Stimulated activated naive B cell treated with anti-CD40 and anti-IgM and Interleukin-4, amounts not matched to agents 10 μg/mL and 1 μg/mL and 100 μg/mL, for 72 hours (primary cell): Measurements from ENCODE around the gene DUSP23.

Source experiments
- ATAC-seq, 2 donors: fragments of 150-1000 bp; cut with Tn5 transposase; replicated peaks; 2 replicates each; pipeline ENCODE4 v1.10.0; 2021; ENCODE audit warnings: moderate library complexity in 1 of 2
- DNase-seq: peaks from one replicate; pipeline ENCODE4 v3.0.0; 2021
- H3K27ac Mint-ChIP-seq: one replicate; pipeline ENCODE4 v1.8.0; 2022; ENCODE audit warnings: mild to moderate bottlenecking, mixed read lengths
- H3K27me3 Mint-ChIP-seq, 2 donors: one replicate each; pipeline ENCODE4 v1.8.0; 2022; ENCODE audit warnings: mixed read lengths in 2 of 2
- H3K36me3 Mint-ChIP-seq, 2 donors: one replicate each; pipeline ENCODE4 v1.8.0; 2022; ENCODE audit warnings: mixed read lengths in 2 of 2, mild to moderate bottlenecking in 1 of 2
- H3K4me1 Mint-ChIP-seq, 2 donors: one replicate each; pipeline ENCODE4 v1.8.0; 2022; ENCODE audit warnings: mixed read lengths in 2 of 2, mild to moderate bottlenecking in 1 of 2
- H3K4me3 Mint-ChIP-seq, 2 donors: one replicate each; pipeline ENCODE4 v1.8.0; 2022; ENCODE audit warnings: mild to moderate bottlenecking in 2 of 2, mixed read lengths in 2 of 2, moderate library complexity in 1 of 2
- H3K9me3 Mint-ChIP-seq, 2 donors: one replicate each; pipeline ENCODE4 v1.8.0; 2022; ENCODE audit warnings: mixed read lengths in 2 of 2, mild to moderate bottlenecking in 1 of 2

Gene DUSP23

DNA sequence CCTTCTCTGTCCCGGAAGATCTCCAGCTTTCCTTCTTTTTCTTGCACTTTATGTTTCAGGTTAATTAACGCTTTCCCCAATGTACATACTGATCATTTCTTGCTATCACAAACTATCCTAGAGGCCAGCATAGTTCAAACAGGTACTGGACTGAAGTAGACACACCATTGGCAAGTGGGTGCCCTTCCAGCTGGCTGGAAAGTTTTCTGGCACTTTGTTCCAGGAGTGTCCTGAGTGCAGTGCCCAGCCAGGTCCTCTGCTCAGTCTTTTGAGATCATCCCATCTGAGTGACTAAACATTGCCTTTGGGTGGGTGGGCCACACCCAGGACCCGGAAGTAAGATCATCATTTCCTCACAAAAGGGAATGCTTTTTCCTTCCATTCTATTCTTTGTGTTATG, 15.0 kb upstream of the DUSP23 start:
- Mint-ChIP-seq H3K4me3 (no peak overlapping the region), H3K27ac (no peak overlapping the region), H3K27me3 (peaks cover 23 to 35% of the 10 kb centered on the region in 2 donors), H3K4me1 (no peaks in the 10 kb centered on the region), H3K9me3 (peaks cover 0 to 2% of the 10 kb centered on the region in 2 donors), H3K36me3 (no peaks in the 10 kb centered on the region)
- no peak for DNase-seq
- no peak for ATAC-seq

DNA sequence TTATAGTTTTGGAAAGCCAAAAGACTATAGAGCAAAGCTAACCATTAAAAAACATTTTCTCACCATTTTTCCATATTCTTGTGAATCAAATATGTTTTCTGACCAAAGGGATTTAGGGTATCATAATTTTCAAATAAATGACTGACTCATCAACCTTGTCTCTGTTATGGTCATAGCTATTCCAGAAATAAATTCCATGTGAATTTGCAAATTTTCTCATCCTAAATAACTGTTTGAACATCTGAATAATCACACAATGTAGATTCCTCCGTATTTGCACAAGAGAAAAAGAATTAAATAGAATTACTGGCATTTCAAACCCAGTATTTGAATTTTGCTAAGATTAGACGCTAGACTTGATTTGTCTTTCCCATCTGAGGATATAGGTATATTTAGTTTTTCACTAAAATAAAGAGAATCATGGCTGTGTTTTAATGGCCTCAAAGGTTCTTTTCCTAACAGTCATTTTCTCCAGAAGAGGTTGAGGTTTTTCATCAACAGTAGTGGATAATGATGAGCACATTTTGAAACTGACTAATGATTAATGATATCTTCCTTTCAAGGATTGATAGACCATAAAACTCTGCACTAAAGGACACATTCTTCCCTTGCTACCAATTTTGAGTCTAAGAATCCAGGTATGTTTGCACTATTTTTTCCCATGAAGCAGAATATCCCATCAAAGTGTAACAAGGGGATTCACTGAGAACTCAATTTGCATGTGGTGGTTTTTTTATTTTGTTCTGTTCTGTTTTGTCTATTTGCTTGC, 9.5 kb upstream of the DUSP23 start:
- no peak for ATAC-seq
- Mint-ChIP-seq H3K4me3 (no peak overlapping the region), H3K36me3 (no peaks in the 10 kb centered on the region), H3K27me3 (peaks cover 32 to 49% of the 10 kb centered on the region in 2 donors), H3K4me1 (peaks cover 0 to 3% of the 10 kb centered on the region in 2 donors), H3K27ac (no peak overlapping the region), H3K9me3 (no peaks in the 10 kb centered on the region)
- DNase-seq, result no peak

DNA sequence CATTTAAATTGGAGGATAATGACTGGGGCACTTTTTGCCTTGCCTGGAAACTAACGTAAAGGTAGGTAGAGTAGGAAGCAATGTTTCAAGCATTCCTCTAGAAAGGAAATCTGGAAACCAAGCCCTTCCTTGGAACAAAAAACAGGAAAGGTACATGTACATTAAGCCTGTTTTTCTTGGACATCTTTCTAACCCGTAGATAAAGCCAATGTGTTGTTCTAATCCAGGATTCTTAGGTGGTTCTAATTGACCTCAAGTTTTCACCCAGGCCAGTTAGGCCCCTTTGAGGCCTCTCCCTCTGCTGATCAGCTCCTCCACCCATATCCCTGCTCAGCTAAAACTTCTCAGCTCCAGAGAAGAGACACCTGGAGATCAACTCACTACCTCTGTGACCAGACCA, 6.3 kb upstream of the DUSP23 start:
- DNase-seq (no peak), ATAC-seq (no peak)
- Mint-ChIP-seq H3K4me3 (no peak overlapping the region), H3K27ac (no peak overlapping the region), H3K27me3 (peaks cover 22 to 32% of the 10 kb centered on the region in 2 donors), H3K36me3 (no peaks in the 10 kb centered on the region), H3K9me3 (no peaks in the 10 kb centered on the region), H3K4me1 (peaks cover 3 to 6% of the 10 kb centered on the region in 2 donors)

DNA sequence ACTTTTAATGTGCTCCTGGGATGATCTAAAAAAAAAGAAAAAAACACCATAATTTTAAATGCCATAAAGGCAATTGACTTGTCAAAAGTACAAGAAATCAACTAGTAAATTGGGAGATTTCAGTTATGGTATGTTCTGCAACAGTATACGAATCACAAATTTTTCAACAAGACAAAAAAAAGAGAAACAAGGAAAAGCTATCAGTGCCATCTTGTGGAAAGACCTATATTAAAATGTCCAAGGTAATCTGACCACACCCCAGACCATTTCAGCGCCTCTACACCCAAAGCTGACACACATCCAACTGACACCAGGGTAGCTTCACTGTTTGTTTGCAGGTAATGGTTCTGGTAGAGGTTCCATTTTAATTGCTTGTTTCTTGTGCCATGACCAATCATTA, 5.0 kb upstream of the DUSP23 start:
- no peaks in the 10 kb centered on the region for H3K9me3 Mint-ChIP-seq
- no peak for ATAC-seq
- no peak for DNase-seq
- H3K36me3 Mint-ChIP-seq, result no peaks in the 10 kb centered on the region
- no peak overlapping the region for H3K4me3 Mint-ChIP-seq
- H3K27ac Mint-ChIP-seq, result no peak overlapping the region
- peaks cover 3 to 12% of the 10 kb centered on the region in 2 donors for H3K4me1 Mint-ChIP-seq
- peaks cover 20 to 30% of the 10 kb centered on the region in 2 donors for H3K27me3 Mint-ChIP-seq

DNA sequence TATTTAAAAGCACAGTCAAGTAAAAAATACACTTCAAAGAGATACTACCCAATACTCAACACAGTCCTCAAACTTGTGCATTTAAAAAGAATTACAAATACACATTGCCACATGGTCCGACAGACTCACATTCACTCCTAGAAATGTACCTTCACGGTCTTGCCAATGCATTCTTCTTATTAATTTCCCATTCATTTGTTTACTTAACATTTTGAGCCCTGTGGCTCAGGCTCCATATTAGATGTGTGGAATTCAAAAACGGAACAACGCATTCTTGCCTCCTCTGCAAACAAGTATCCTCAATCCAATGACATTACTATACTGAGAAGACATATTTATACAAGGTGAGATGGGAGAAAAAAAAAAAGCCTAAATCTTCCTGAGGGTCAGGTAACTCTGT, 2.5 kb upstream of the DUSP23 start:
- peaks cover 11 to 15% of the 10 kb centered on the region in 2 donors for H3K27me3 Mint-ChIP-seq
- ATAC-seq, result no peak
- H3K9me3 Mint-ChIP-seq, result peaks cover 0 to 1% of the 10 kb centered on the region in 2 donors
- DNase-seq, result no peak
- H3K27ac Mint-ChIP-seq, result no peak overlapping the region
- H3K4me1 Mint-ChIP-seq, result peaks cover 4 to 21% of the 10 kb centered on the region in 2 donors
- H3K4me3 Mint-ChIP-seq, result no peak overlapping the region
- H3K36me3 Mint-ChIP-seq, result peaks cover 0 to 3% of the 10 kb centered on the region in 2 donors

DNA sequence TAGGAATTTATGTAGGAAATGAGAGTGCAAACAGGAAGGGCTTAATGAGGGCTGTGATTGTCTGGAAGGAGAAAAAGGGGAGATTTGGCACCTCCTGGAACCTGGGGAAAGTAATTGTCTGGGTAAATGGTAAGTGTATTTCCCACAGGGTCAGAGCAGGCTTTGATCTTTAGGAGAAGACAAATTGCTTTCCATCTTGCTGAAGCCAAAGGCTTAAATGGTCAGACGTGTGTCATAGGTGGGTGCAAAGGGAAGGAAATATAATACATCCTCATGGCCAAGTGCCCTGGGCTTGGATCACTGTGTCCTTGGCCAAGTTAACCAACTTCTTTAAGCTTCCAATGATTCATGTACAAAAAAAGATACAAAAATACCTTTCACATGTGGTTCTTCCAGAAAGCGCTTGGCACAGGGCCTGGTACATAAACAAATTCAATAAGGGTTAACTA, 1.3 kb upstream of the DUSP23 start:
- H3K4me3 Mint-ChIP-seq, result peak overlapping the region in 1 of 2 donors; percentile 18
- peaks cover 0 to 1% of the 10 kb centered on the region in 2 donors for H3K9me3 Mint-ChIP-seq
- H3K4me1 Mint-ChIP-seq, result peaks cover 4 to 21% of the 10 kb centered on the region in 2 donors
- ATAC-seq, result no peak
- peaks cover 4 to 6% of the 10 kb centered on the region in 2 donors for H3K27me3 Mint-ChIP-seq
- no peak for DNase-seq
- no peak overlapping the region for H3K27ac Mint-ChIP-seq
- peaks cover 0 to 3% of the 10 kb centered on the region in 2 donors for H3K36me3 Mint-ChIP-seq

DNA sequence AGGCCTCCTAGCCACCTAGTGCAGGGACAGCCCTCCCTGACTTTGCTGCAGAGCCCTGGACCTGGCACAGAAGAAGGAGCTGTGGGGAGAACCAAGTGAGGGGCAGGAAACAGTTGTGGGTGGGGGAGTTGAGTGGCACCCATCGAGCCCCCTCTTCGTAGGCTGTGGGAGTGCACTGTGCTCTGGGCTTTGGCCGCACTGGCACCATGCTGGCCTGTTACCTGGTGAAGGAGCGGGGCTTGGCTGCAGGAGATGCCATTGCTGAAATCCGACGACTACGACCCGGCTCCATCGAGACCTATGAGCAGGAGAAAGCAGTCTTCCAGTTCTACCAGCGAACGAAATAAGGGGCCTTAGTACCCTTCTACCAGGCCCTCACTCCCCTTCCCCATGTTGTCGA, 1.2 kb downstream of the DUSP23 start:
- Mint-ChIP-seq H3K27ac (no peak overlapping the region), H3K4me1 (peaks cover 4 to 21% of the 10 kb centered on the region in 2 donors), H3K27me3 (no peaks in the 10 kb centered on the region), H3K36me3 (peaks cover 0 to 3% of the 10 kb centered on the region in 2 donors), H3K4me3 (no peak overlapping the region), H3K9me3 (peaks cover 0 to 1% of the 10 kb centered on the region in 2 donors)
- no peak for DNase-seq
- ATAC-seq, result no peak

DNA sequence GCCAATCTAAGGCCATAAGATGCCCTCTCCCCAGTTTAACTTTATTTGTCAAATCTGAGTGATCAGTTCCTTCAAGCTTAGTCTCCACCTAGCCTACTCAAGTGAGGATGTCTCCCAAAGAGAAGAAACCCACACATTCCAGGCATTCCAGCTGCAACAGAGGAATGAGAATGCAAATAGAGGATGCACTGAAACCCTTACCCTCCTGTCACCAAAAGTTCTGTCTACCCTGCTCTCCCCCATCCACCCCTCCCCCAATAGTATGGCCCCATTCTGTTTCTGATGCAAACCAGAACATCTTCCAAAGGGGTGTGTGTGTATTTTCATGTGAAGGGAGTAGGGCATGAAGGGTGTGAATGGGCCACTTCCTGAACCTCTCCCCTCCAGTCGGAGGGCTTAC, 3.0 kb downstream of the DUSP23 start:
- peaks cover 0 to 1% of the 10 kb centered on the region in 2 donors for H3K9me3 Mint-ChIP-seq
- ATAC-seq (no peak), DNase-seq (no peak)
- H3K27me3 Mint-ChIP-seq, result peaks cover 0 to 6% of the 10 kb centered on the region in 2 donors
- H3K36me3 Mint-ChIP-seq, result peaks cover 0 to 3% of the 10 kb centered on the region in 2 donors
- H3K4me3 Mint-ChIP-seq, result no peak overlapping the region
- no peak overlapping the region for H3K27ac Mint-ChIP-seq
- peaks cover 4 to 21% of the 10 kb centered on the region in 2 donors for H3K4me1 Mint-ChIP-seq

DNA sequence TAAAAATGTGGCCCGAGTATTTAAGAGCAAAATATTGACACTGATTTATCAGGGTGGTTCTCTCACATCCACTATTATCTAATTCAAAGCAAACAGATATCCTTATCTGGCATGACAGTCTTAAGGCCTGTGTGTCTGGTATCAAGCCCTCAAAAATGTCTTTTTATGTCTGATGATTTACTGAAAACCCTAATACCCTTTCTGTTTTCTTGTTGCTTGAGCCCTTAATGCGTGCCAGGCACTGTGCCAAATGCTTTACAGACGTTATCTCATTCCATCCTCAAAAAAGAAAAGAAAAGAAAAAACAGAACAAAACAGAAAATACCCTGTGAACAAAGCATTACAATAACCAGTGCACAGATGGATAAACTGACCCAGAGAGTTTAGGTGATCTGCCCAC, 5.7 kb downstream of the DUSP23 start:
- Mint-ChIP-seq H3K4me1 (peaks cover under 1 to 4% of the 10 kb centered on the region in 2 donors), H3K27ac (no peak overlapping the region), H3K4me3 (no peak overlapping the region), H3K9me3 (peaks cover 0 to under 1% of the 10 kb centered on the region in 2 donors), H3K36me3 (peaks cover 0 to 2% of the 10 kb centered on the region in 2 donors), H3K27me3 (peaks cover 11 to 14% of the 10 kb centered on the region in 2 donors)
- no peak for ATAC-seq
- no peak for DNase-seq

DNA sequence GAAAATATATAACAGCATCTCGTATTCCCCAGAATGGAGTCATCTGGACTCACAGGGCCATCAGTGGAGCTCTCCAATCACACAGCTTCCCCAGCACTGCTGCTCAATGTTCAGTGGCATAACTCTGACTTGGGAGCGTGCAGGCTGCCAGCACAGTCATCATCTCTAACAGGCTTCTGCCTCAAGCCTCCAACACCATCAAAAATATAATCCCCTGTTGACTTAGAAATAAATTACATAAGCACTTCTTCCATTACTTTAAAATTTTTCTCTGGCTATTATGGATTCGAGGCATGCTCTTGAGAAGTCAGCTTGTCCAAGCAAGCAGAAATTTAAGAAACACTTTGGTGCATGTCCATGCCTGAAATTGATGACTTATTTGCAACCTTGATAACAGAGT, 6.2 kb downstream of the DUSP23 start:
- no peaks in the 10 kb centered on the region for H3K4me1 Mint-ChIP-seq
- H3K36me3 Mint-ChIP-seq, result peaks cover 0 to 2% of the 10 kb centered on the region in 2 donors
- H3K27ac Mint-ChIP-seq, result no peak overlapping the region
- DNase-seq (no peak), ATAC-seq (no peak)
- H3K27me3 Mint-ChIP-seq, result peaks cover 11 to 14% of the 10 kb centered on the region in 2 donors
- no peaks in the 10 kb centered on the region for H3K9me3 Mint-ChIP-seq
- no peak overlapping the region for H3K4me3 Mint-ChIP-seq

DNA sequence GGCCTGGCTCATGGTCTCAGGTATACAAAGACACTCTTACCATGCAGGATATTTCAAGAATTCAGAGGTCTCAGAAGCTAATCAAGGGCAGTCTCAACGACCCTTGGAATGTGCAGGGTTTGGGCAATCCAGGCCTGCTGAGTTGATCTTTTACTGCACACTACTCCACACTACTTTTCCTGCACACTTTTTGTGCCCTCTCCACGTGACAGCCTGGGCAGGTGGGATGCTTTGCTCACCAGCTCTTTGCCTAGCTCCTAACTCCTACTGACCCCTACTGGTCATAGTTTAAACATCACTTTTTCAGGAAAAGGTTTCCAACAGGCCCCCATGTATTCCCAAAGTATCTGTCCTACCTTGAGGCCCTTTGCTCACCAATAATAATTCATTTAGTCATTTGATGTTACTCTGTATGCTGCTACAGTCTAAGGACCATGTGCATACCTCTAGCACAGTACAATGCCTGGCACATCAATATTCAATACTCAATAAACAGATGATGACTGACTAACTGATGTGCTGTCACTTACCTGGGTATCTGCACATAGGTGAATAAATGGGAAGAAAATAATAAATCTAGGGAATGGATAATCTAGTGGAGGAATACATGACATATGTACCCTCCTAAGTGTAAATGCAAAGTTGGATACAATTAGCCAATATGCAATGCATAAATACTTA, 9.6 kb downstream of the DUSP23 start:
- Mint-ChIP-seq H3K36me3 (no peaks in the 10 kb centered on the region), H3K27me3 (peaks cover 14 to 21% of the 10 kb centered on the region in 2 donors), H3K27ac (no peak overlapping the region), H3K4me3 (no peak overlapping the region), H3K4me1 (no peaks in the 10 kb centered on the region), H3K9me3 (no peaks in the 10 kb centered on the region)
- DNase-seq, result no peak
- peak in 1 of 2 donors; percentile 27 for ATAC-seq

DNA sequence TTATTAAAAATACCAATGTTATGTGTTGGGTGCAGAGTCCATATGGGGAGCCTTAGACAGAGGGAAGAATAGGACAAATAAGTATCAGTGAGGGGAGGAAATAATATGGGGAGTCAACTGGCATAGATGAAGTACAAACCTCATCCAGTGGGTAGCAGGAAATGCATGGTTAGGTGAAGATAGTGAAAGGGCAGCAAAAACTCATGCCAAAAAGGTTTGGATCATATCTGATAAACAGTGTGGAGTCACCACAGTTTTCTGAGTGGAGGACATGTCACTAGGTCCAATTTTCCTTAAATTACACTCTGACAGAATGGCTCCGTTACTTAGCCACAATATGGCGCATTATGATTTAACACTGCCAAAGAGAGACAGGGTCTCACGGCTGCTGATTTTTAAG, 10.3 kb downstream of the DUSP23 start:
- ATAC-seq (no peak), DNase-seq (no peak)
- Mint-ChIP-seq H3K4me3 (no peak overlapping the region), H3K27me3 (peaks cover 14 to 21% of the 10 kb centered on the region in 2 donors), H3K27ac (no peak overlapping the region), H3K36me3 (no peaks in the 10 kb centered on the region), H3K9me3 (no peaks in the 10 kb centered on the region), H3K4me1 (no peaks in the 10 kb centered on the region)

DNA sequence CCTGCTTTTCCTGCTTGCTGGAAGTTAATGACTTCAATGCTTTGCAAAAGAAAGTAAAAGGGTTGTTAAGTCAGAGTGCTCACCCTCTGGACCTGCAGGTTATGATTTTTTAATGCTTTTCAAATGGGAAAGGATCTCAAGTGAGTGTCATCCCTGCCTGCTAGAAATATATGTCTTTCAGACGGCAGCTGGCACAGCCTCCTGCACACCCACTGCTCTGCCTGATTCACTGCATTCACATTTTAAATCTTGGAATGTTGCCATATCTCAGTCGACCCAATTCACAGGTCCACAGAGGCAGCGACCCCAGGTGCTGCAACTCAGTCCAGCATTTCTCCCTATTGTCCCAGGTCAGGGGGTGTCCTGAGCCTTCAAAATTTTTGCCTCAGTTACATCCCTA, 10.7 kb downstream of the DUSP23 start:
- Mint-ChIP-seq H3K4me3 (no peak overlapping the region), H3K27me3 (peaks cover 14 to 21% of the 10 kb centered on the region in 2 donors)
- ATAC-seq, result no peak

DNA sequence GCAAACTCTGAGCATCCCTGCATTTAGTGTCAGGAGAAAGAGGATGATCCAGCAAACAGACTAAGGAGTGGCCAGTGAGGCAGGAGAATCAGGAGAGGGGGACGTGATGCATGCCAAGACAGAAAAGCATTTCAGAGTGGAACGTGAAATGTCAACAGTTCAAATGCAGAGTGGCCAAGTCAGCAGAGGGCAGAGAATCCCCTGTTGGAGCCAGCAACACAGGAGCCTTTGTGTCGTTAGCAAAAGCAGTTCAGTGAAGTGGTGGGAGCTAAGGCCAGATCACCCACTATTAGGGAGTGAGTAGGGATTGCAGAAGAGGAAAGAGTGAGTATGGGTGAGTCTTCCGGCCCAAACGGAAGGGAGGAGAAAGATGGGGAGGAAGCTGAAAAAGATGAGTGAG, 14.8 kb downstream of the DUSP23 start:
- Mint-ChIP-seq H3K27ac (no peak overlapping the region), H3K4me1 (peaks cover 5 to 7% of the 10 kb centered on the region in 2 donors), H3K36me3 (no peaks in the 10 kb centered on the region), H3K27me3 (peaks cover 19 to 33% of the 10 kb centered on the region in 2 donors), H3K4me3 (no peak overlapping the region), H3K9me3 (no peaks in the 10 kb centered on the region)
- ATAC-seq (no peak), DNase-seq (no peak)

More for the DNA sequence above, 10.7 kb downstream of the DUSP23 start:
- Mint-ChIP-seq H3K9me3 (no peaks in the 10 kb centered on the region), H3K36me3 (no peaks in the 10 kb centered on the region), H3K27ac (no peak overlapping the region), H3K4me1 (no peaks in the 10 kb centered on the region)
- DNase-seq, result no peak

DNA sequence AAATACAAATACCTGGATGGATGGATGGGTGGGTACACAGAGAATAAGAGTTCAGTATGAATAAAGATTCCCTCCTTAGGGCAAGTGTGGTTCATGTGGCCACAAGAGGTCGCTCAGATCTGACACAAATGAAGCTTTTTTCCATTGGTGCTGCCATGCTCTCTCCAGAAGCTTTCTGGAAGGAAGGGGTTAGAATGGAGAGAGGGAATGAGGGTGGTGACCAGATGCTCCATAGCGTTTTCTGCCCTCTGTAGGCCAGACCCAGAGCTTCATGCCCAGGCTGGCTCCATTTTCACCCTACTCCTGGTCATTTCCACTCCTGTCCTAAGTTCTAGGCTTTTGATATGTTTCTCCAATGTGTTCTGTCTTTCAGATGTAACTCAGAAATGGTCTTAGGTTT, 18.1 kb downstream of the DUSP23 start:
- H3K4me1 Mint-ChIP-seq, result peaks cover 8 to 9% of the 10 kb centered on the region in 2 donors

More for the DNA sequence above, 18.1 kb downstream of the DUSP23 start:
- H3K9me3 Mint-ChIP-seq, result no peaks in the 10 kb centered on the region
- no peak overlapping the region for H3K27ac Mint-ChIP-seq
- DNase-seq (peak; percentile 15), ATAC-seq (peak; percentile 52 to 74)
- no peaks in the 10 kb centered on the region for H3K36me3 Mint-ChIP-seq
- no peak overlapping the region for H3K4me3 Mint-ChIP-seq
- H3K27me3 Mint-ChIP-seq, result peaks cover 38 to 40% of the 10 kb centered on the region in 2 donors
